HG03432 (cell line): ENCODE results near the gene MUC2.

ENCODE experiments used
- ATAC-seq: cut with Tn5 transposase; IDR thresholded peaks from one replicate; pipeline ENCODE4 v1.9.1; 2021; ENCODE audit warnings: mild to moderate bottlenecking, moderate library complexity; ENCODE audit not compliant: unreplicated experiment

Gene MUC2

DNA sequence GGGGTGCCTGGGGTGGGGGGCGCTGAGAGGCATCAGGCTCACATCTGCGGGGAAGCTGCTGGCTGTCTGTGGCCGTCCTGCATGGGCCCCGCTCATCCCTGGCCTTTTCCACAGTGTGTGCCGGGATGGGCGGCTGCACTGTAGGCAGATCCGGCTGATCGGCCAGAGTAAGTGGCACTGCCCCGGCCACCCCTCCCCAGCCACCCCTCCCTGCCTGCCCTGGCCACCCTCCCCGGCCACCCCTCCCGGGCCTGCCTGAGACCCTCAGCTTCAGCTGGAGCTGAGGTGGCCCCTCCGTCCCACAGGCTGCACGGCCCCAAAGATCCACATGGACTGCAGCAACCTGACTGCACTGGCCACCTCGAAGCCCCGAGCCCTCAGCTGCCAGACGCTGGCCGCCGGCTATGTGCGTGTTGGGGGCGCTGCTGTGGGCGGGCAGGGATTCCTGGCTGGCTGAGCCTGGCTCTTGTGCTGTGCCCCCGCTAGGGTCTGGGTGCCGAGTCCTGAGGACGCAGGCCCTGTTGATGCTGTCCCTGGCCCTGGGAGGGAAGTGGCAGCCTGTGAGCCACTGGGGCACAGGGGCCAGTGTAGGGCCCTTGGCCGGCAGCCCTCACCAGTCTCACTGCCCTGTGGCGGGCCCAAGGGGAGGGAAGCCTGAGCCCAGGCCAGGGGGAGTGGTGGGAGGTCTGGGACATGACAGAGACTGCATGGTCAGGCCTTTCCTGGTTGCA is 10.9 kb downstream of the MUC2 start:
- ATAC-seq: no peak

DNA sequence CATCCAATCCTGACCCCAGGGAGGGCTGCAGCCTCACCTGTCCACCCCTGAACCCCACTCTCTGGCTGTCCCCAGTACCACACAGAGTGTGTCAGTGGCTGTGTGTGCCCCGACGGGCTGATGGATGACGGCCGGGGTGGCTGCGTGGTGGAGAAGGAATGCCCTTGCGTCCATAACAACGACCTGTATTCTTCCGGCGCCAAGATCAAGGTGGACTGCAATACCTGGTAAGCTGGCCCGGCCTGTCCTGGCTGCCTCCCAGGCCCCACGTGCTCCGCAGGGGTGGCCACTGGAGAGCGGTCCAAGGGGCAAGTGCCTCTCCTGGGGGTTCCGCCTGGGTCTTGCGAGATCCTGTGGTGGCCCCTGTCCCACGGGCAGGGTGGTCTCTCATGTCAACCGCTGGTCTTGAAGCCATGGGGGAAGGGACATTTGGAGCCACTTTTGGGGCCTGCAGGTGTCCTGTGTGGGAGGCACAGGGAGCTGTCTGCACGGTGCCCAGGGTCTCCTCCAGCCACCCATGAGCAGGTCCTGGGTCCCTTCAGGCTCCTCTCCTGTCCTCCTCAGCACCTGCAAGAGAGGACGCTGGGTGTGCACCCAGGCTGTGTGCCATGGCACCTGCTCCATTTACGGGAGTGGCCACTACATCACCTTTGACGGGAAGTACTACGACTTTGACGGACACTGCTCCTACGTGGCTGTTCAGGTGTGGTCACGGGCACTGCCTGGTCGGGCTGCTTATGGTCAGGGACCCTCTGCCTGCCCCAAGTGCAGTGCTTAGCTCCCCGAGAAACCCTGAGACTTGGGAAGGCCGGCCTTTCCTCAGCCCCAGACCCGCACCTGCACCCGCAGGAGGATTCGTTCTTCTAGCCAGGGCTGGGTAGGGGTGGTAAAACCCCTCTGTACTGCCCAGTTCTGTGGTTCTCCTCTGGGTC is 11.8 kb downstream of the MUC2 start:
- no peak for ATAC-seq

- no peak for ATAC-seq
Measured at GRCh38 chr11:1087279-1087960, 12.7 kb downstream of the MUC2 start.

DNA sequence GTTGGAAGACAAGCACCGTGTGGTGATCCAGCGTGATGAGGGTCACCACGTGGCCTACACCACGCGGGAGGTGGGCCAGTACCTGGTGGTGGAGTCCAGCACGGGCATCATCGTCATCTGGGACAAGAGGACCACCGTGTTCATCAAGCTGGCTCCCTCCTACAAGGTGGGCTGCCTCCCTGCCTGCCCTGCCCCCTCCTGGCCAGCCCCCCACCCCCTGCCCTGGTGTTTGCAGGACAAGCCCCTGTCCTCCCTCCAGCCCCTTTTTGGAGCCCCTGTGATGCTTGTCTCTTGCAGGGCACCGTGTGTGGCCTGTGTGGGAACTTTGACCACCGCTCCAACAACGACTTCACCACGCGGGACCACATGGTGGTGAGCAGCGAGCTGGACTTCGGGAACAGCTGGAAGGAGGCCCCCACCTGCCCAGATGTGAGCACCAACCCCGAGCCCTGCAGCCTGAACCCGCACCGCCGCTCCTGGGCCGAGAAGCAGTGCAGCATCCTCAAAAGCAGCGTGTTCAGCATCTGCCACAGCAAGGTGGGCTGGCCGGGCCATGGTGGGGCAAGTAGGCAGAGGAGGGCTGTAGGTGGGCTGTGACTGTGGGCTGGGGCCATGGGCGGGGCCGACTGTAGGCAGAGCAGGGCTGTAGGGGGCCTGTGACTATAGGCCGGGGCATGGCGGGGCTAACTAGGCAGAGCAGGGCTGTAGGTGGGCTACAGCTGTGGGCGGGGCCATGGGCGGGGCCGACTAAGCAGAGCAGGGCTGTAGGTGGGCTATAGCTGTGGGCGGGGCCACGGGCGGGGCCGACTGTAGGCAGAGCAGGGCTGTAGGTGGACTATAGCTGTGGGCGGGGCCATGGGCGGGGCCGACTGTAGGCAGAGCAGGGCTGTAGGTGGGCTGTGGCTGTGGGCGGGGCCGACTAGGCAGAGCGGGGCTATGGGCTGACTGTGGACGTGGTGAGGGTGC is 13.6 kb downstream of the MUC2 start:
- ATAC-seq: no peak

GRCh38 chr11:1088927-1089737 is 14.5 kb downstream of the MUC2 start:
- ATAC-seq: no peak

DNA sequence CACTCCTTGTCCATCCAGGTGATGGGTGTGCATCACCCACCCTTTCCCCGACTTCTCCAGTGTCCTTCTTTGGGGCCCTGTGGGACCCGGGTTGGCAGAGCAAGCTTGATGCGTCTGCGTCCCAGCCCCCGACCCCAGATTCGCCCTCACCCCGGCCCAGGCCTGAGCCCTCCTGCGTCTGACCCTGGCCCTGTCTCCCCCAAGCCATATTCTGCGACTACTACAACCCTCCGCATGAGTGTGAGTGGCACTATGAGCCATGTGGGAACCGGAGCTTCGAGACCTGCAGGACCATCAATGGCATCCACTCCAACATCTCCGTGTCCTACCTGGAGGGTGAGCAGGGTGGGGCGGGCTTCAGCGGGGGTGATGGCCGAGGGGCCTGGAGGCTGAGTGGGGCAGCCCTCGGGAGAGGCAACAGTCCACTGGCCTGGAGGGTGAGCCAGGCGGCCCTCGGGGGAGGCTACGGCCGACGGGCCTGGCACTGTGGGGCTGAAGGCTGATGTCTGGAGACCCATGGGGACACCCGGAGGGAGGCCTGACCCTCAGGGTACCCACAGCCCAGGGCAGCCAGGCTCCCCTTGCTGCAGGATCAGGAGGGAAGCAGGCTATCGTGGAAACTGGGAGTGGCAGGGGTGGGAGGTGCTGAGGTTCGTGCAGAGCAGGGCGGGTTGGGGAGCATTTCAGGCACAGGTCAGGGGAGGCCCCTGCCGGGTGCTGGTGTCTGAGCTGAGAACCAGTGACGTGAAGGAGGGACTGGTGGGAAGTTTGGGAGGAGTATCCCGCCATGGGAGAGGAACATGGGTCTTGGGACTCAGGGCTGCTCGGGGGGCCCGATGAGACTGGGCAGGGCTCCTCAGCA is 15.3 kb downstream of the MUC2 start:
- ATAC-seq: no peak

- no peak for ATAC-seq
Measured at GRCh38 chr11:1090600-1091331, 16.1 kb downstream of the MUC2 start.

- no peak for ATAC-seq
Measured at GRCh38 chr11:1091332-1092083, 16.8 kb downstream of the MUC2 start.

GRCh38 chr11:1092145-1092670 is 17.5 kb downstream of the MUC2 start:
- ATAC-seq: no peak

- no peak for ATAC-seq
Measured at GRCh38 chr11:1092919-1093318, 18.2 kb downstream of the MUC2 start.

DNA sequence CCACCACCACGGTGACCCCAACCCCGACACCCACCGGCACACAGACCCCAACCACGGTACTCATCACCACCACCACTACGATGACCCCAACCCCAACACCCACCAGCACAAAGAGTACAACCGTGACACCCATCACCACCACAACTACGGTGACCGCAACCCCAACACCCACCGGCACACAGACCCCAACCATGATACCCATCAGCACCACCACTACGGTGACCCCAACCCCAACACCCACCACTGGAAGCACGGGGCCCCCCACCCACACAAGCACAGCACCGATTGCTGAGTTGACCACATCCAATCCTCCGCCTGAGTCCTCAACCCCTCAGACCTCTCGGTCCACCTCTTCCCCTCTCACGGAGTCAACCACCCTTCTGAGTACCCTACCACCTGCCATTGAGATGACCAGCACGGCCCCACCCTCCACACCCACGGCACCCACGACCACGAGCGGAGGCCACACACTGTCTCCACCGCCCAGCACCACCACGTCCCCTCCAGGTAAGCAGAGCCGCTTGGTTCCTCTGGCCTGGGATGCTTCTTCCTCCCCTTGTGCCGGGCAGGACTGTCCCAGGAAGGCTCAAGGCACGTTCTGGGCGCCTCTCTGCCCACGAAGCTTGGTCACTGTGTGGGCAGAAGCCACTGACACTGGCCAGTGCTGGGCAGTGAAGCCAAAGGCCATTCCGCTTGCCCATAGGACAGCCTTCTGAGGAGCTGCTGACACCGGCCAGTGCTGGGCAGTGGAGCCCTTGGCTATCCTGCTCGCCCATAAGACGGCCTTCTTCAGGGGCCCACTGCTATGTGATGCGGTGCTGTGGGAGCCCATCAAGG is 25.1 kb downstream of the MUC2 start:
- no peak for ATAC-seq

GRCh38 chr11:1100417-1101245 is 26.0 kb downstream of the MUC2 start:
- ATAC-seq: no peak

DNA sequence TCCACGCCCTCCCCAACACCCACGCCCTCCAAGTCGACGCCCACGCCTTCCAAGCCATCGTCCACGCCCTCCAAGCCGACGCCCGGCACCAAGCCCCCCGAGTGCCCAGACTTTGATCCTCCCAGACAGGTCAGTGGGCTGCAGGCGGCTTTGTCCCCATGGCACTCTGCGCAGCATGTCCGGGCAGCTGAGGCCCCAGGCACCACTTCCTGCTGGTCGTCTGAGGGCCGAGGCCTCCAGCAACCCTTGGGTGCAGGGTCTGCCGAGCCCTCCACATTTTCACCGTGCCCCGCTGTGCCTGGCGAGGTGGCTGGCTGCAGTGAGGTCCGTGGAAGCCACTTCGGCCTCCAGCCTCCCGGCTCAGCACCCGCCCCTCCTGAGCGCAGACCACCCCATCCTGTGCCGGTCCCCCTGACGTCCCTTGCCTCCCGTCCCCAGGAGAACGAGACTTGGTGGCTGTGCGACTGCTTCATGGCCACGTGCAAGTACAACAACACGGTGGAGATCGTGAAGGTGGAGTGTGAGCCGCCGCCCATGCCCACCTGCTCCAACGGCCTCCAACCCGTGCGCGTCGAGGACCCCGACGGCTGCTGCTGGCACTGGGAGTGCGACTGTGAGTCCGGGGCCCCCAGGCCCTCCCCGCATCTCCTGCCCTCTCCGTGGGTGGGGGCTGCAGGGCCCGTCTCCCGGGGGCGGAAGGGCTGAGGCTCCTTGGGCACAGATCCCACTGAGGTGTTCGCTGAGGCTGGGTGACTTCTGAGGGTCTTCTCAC is 26.8 kb downstream of the MUC2 start:
- ATAC-seq: no peak

GRCh38 chr11:1102221-1102971 is 27.7 kb downstream of the MUC2 start:
- ATAC-seq: no peak
